H1 (cell line): ENCODE measurements around the gene THBD. TPM values are rescaled to one million over a fixed set of nuclear protein-coding genes. Genes with fewer than 3 reads are reported as not detected.

Experiments
- CTCF ChIA-PET: fragments of 300-600 bp; sonication (Branson Sonifier 250); formaldehyde crosslinking; loops from one replicate; lab custom pipeline; 2021; ENCODE audit not compliant: partially characterized antibody; lab: Charles Lee
- POLR2A ChIA-PET: fragments of 300-600 bp; sonication (Branson Sonifier 250); formaldehyde crosslinking; loops from one replicate; lab custom pipeline; 2021; ENCODE audit warnings: inconsistent platforms; ENCODE audit not compliant: partially characterized antibody; lab: Charles Lee
- DNase-seq, 2 experiments: peaks; one replicate each; pipeline versions ENCODE4 v3.0.0 to v3.0.0-alpha.2; 2010 to 2022; ENCODE audit warnings: low spot score in 2 of 2, low read depth in 1 of 2, mixed read lengths in 1 of 2
- FAIRE-seq: peaks from 2 replicates; lab custom pipeline; 2011; peaks lifted over from hg19 to GRCh38; lab: Jason Lieb, UNC
- H2AFZ ChIP-seq: 2 replicates; pipeline ENCODE4 v1.8.1; 2012; ENCODE audit warnings: low read length, inconsistent platforms
- H2AK5ac ChIP-seq: 2 replicates; pipeline ENCODE4 v1.6.1; 2013; ENCODE audit warnings: low read depth, low read length
- H2BK120ac ChIP-seq: replicated peaks from 2 replicates; pipeline ENCODE3; 2013; ENCODE audit warnings: low read depth, low read length, inconsistent platforms
- H2BK12ac ChIP-seq: 2 replicates; pipeline ENCODE4 v1.6.1; 2013; ENCODE audit warnings: low read depth, low read length
- H2BK15ac ChIP-seq: 2 replicates; pipeline ENCODE4 v1.6.1; 2013; ENCODE audit warnings: low read length
- H2BK20ac ChIP-seq: 2 replicates; pipeline ENCODE4 v1.6.1; 2013; ENCODE audit warnings: low read length
- H2BK5ac ChIP-seq: 2 replicates; pipeline ENCODE4 v1.6.1; 2013; ENCODE audit warnings: low read depth, low read length
- H3K14ac ChIP-seq: 2 replicates; pipeline ENCODE4 v1.6.1; 2013; ENCODE audit warnings: inconsistent platforms; ENCODE audit not compliant: insufficient read length
- H3K18ac ChIP-seq: 2 replicates; pipeline ENCODE4 v1.6.1; 2013; ENCODE audit warnings: low read length; ENCODE audit errors: extremely low read depth
- H3K23ac ChIP-seq: 2 replicates; pipeline ENCODE4 v1.6.1; 2013; ENCODE audit warnings: inconsistent platforms; ENCODE audit not compliant: insufficient read length
- H3K23me2 ChIP-seq: 2 replicates; pipeline ENCODE4 v1.6.1; 2013; ENCODE audit warnings: low read depth, low read length
- H3K27ac ChIP-seq: 2 replicates; pipeline ENCODE4 v1.6.1; 2011; ENCODE audit warnings: low read depth, low read length, inconsistent platforms
- H3K27me3 ChIP-seq, 4 experiments: replicated peaks in 1 of 4; 1 replicate in 1 of 4; 2 replicates in 3 of 4; pipeline versions ENCODE4 v1.6.1 to v1.8.1; 2011 to 2013; ENCODE audit warnings: low read length in 3 of 4, mild to moderate bottlenecking in 3 of 4, inconsistent platforms in 2 of 4, mixed read lengths in 2 of 4, moderate library complexity in 1 of 4; ENCODE audit not compliant: control insufficient read depth in 3 of 4, insufficient read depth in 3 of 4; ENCODE audit errors: extremely low read depth in 1 of 4
- H3K36me3 ChIP-seq, 4 experiments: 2 replicates each; pipeline versions ENCODE4 v1.6.1 to v1.8.1; 2011 to 2013; ENCODE audit warnings: mild to moderate bottlenecking in 4 of 4, low read length in 3 of 4, moderate library complexity in 2 of 4, control low read depth in 1 of 4, inconsistent platforms in 1 of 4; ENCODE audit not compliant: insufficient read depth in 4 of 4, control insufficient read depth in 2 of 4
- H3K4ac ChIP-seq: replicated peaks from 2 replicates; pipeline ENCODE3; 2013; ENCODE audit warnings: low read length, low read depth, mixed read lengths, inconsistent platforms; ENCODE audit not compliant: insufficient read length
- H3K4me1 ChIP-seq, 4 experiments: replicated peaks in 1 of 4; 1 replicate in 1 of 4; 2 replicates in 3 of 4; pipeline versions ENCODE4 v1.6.1 to v1.8.1; 2011 to 2013; ENCODE audit warnings: low read length in 3 of 4, inconsistent platforms in 2 of 4, mixed read lengths in 1 of 4; ENCODE audit not compliant: insufficient read depth in 4 of 4, control insufficient read depth in 3 of 4
- H3K4me2 ChIP-seq, 2 experiments: 2 replicates each; pipeline versions ENCODE4 v1.6.1 to v1.8.1; 2011 to 2013; ENCODE audit warnings: low read depth in 2 of 2, low read length in 2 of 2, control low read depth in 1 of 2, inconsistent platforms in 1 of 2, mild to moderate bottlenecking in 1 of 2; ENCODE audit not compliant: insufficient read depth in 1 of 2
- H3K4me3 ChIP-seq, 4 experiments: fragments of 200-600, 300-600 bp in 1 of 4; sonication (generic), shearing (Covaris generic), sonication (Bioruptor Twin) in 1 of 4; 2 replicates each; pipeline versions ENCODE4 v1.5.1 to v1.8.1; 2011 to 2016; ENCODE audit warnings: low read length in 4 of 4, low read depth in 3 of 4, control low read depth in 2 of 4, inconsistent platforms in 2 of 4, mild to moderate bottlenecking in 2 of 4, mixed read lengths in 1 of 4, moderate library complexity in 1 of 4; ENCODE audit not compliant: insufficient read depth in 2 of 4; ENCODE audit errors: extremely low read depth in 1 of 4
- H3K56ac ChIP-seq: replicated peaks from 2 replicates; pipeline ENCODE3; 2013; ENCODE audit warnings: low read depth, mild to moderate bottlenecking, mixed read lengths, low read length, inconsistent platforms; ENCODE audit not compliant: insufficient read length
- H3K79me1 ChIP-seq: 2 replicates; pipeline ENCODE4 v1.6.1; 2013; ENCODE audit warnings: low read depth, low read length, control low read depth
- H3K79me2 ChIP-seq, 2 experiments: 2 replicates each; pipeline versions ENCODE4 v1.6.1 to v1.8.1; 2012 to 2013; ENCODE audit warnings: low read length in 2 of 2, mild to moderate bottlenecking in 2 of 2, inconsistent platforms in 1 of 2; ENCODE audit not compliant: insufficient read depth in 2 of 2, control insufficient read depth in 1 of 2
- H3K9ac ChIP-seq, 4 experiments: replicated peaks in 1 of 4; 1 replicate in 1 of 4; 2 replicates in 3 of 4; pipeline versions ENCODE4 v1.6.1 to v1.8.1; 2011 to 2013; ENCODE audit warnings: low read depth in 3 of 4, low read length in 3 of 4, control low read depth in 2 of 4, mild to moderate bottlenecking in 2 of 4, moderate library complexity in 2 of 4, inconsistent platforms in 1 of 4; ENCODE audit errors: extremely low read depth in 1 of 4
- H3K9me3 ChIP-seq, 2 experiments: 2 replicates each; pipeline versions ENCODE4 v1.6.1 to v1.8.1; 2012 to 2013; ENCODE audit warnings: mild to moderate bottlenecking in 2 of 2, moderate library complexity in 2 of 2, control low read depth in 1 of 2, inconsistent platforms in 1 of 2, low read depth in 1 of 2, low read length in 1 of 2, mixed read lengths in 1 of 2; ENCODE audit not compliant: insufficient read depth in 2 of 2
- H4K20me1 ChIP-seq, 2 experiments: replicated peaks in 1 of 2; 2 replicates each; pipeline versions ENCODE3 to v1.8.1; 2011 to 2013; ENCODE audit warnings: inconsistent platforms in 2 of 2, low read length in 2 of 2, mild to moderate bottlenecking in 1 of 2; ENCODE audit not compliant: insufficient read depth in 2 of 2, control insufficient read depth in 1 of 2
- H4K5ac ChIP-seq: 2 replicates; pipeline ENCODE4 v1.6.1; 2013; ENCODE audit warnings: low read length, low read depth, mixed read lengths, inconsistent platforms; ENCODE audit not compliant: insufficient read length
- H4K8ac ChIP-seq: 2 replicates; pipeline ENCODE4 v1.8.0; 2013; ENCODE audit warnings: mild to moderate bottlenecking, moderate library complexity, low read length, inconsistent platforms; ENCODE audit not compliant: insufficient read depth; ENCODE audit errors: extremely low read depth
- H4K91ac ChIP-seq: replicated peaks from 2 replicates; pipeline ENCODE3; 2013; ENCODE audit warnings: low read length, mixed read lengths, inconsistent platforms; ENCODE audit not compliant: insufficient read length
- ATF2 ChIP-seq: IDR thresholded peaks from 2 replicates; pipeline ENCODE4 v1.6.1; 2012; ENCODE audit warnings: low read length, inconsistent platforms
- CBX8 ChIP-seq: fragments of 300-800, 300-1000 bp; sonication (generic); IDR thresholded peaks from 2 replicates; pipeline ENCODE4 v1.7.1; 2016; ENCODE audit warnings: low read depth, low read length, borderline replicate concordance
- CREB1 ChIP-seq: IDR thresholded peaks from 2 replicates; pipeline ENCODE4 v1.6.1; 2012; ENCODE audit warnings: inconsistent platforms
- CTBP2 ChIP-seq: IDR thresholded peaks from 2 replicates; pipeline ENCODE4 v1.7.0; 2011; ENCODE audit warnings: borderline replicate concordance, mild to moderate bottlenecking, moderate library complexity, mixed read lengths, low read length; ENCODE audit not compliant: insufficient read depth, insufficient read length
- FOSL1 ChIP-seq: IDR thresholded peaks from 2 replicates; pipeline ENCODE4 v1.6.1; 2011; ENCODE audit warnings: mild to moderate bottlenecking, low read depth, low read length, moderate library complexity; ENCODE audit not compliant: insufficient read depth
- JUN ChIP-seq: IDR thresholded peaks from 2 replicates; pipeline ENCODE4 v1.6.1; 2011; ENCODE audit warnings: low read depth, mild to moderate bottlenecking, improper control_type of control experiment, low read length
- JUND ChIP-seq: IDR thresholded peaks from 2 replicates; pipeline ENCODE4 v1.6.1; 2011; ENCODE audit warnings: mild to moderate bottlenecking, improper control_type of control experiment, low read length
- KDM5A ChIP-seq: fragments of 200-600 bp; IDR thresholded peaks from 2 replicates; pipeline ENCODE4 v1.7.1; 2012; ENCODE audit warnings: mild to moderate bottlenecking, low read length, inconsistent platforms, mixed read lengths
- RAD21 ChIP-seq, 2 experiments: IDR thresholded peaks in 1 of 2; conservative IDR thresholded peaks in 1 of 2; 2 replicates each; pipeline ENCODE4 v1.6.1; 2011; ENCODE audit warnings: low read depth in 2 of 2, low read length in 2 of 2, improper control_type of control experiment in 1 of 2, inconsistent platforms in 1 of 2, mild to moderate bottlenecking in 1 of 2, moderate library complexity in 1 of 2
- SP1 ChIP-seq: IDR thresholded peaks from 2 replicates; pipeline ENCODE4 v1.6.1; 2011; ENCODE audit warnings: low read depth, low read length
- polyA plus RNA-seq, 7 experiments: library from polyadenylated mRNA; depleted of rRNA in 3 of 7; stranded (reverse) in 5 of 7; unstranded in 2 of 7; fragments of >200 nt in 5 of 7; fragments of 200-250 nt in 2 of 7; gene quantifications; 1 replicate in 5 of 7; 2 replicates in 1 of 7; 4 replicates in 1 of 7; pipeline versions ENCODE4 v1.2.1 to v1.2.3, GENCODE V29; 2011 to 2013; ENCODE audit warnings: missing spikeins in 2 of 7, mixed read lengths in 2 of 7
- total RNA-seq: library from RNA; stranded (reverse); fragmentation: NEBNext Ultra II Directional; extraction: Animal tissue kit (Norgen Biotek cat#: 25700); gene quantifications from 2 replicates; pipeline ENCODE4 v1.2.1, GENCODE V29; 2021
- TF ChIP-seq, protein P1 (sequence below): IDR thresholded peaks from 2 replicates; pipeline ENCODE4 v1.6.1; 2012; ENCODE audit warnings: inconsistent platforms

Gene THBD
- total and polyA plus RNA-seq, 2 of the 8 experiments (the other 6 are each of a cell fraction or from before 2014, with no cell fraction given), result 0.21 to 0.43 TPM

DNA sequence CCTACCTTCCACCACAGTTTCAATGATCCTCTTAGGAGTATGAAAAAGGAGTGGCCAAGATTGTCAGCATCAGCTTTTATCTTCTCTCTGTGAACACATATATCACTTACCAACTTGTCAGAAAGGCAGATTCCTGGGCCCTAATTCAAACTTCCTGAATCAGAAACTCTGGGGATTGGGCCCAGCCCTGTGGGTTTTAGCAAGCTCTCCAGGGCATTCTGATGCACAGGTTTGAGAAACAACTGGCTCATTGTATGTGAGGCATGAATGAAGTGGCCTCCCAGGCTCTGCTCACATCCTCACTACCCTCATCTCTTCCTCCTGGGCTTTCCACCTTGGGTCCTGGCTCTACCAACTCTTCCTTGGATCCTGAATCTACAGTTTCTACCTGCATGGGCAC, 13.2 kb upstream of the THBD start:
- H2BK5ac ChIP-seq, result peak overlapping the region; percentile 80; the same call in 1 of the 2 replicates
- no peak overlapping the region for H3K4me3 ChIP-seq
- H3K23ac ChIP-seq, result no peak overlapping the region
- H2BK15ac ChIP-seq, result peak overlapping the region; percentile 31; the same call in 1 of the 2 replicates
- no peak for DNase-seq
- no peak overlapping the region for H4K91ac ChIP-seq
- no peaks in the 10 kb centered on the region for H3K79me1 ChIP-seq
- H3K4me1 ChIP-seq, result peaks cover 0 to 9% (median 4%) of the 10 kb centered on the region in 4 experiments; a peak in 5 of 7 replicates
- H4K20me1 ChIP-seq, result no peaks in the 10 kb centered on the region
- peak overlapping the region; percentile 9 to 36; a peak in 2 of 4 replicates for H3K4me2 ChIP-seq
- no peaks in the 10 kb centered on the region for H3K9me3 ChIP-seq
- peak overlapping the region; percentile 29 for H2BK20ac ChIP-seq
- FAIRE-seq, result no peak
- no peak overlapping the region for H3K14ac ChIP-seq
- ChIA-PET POLR2A (interaction anchor here (0.8 to 2.4 kb wide), 2 partner anchors 12 to 287 kb away, joined by 3 to 13 read pairs; no protein-coding TSS in a partner anchor), CTCF (interaction anchor here (0.6 to 11.7 kb wide), 16 partner anchors 10 to 694 kb away, joined by 3 to 90 read pairs (median 5); partner anchors contain the start of gene THBD)
- H3K36me3 ChIP-seq, result no peaks in the 10 kb centered on the region
- peak overlapping the region; percentile 4; the same call in 1 of the 2 replicates for H2BK12ac ChIP-seq
- H2BK120ac ChIP-seq, result peak overlapping the region; percentile 7
- H3K27me3 ChIP-seq, result no peaks in the 10 kb centered on the region
- H4K8ac ChIP-seq, result no peak overlapping the region
- H3K9ac ChIP-seq, result no peak overlapping the region
- 0 out of 2 replicates have a peak overlapping the region, but pooled peaks have one; percentile 4 for H3K27ac ChIP-seq
- no peak overlapping the region for H3K56ac ChIP-seq
- no peak overlapping the region for H3K4ac ChIP-seq
- H2AFZ ChIP-seq, result no peak overlapping the region
- no peak overlapping the region for H4K5ac ChIP-seq
- H3K79me2 ChIP-seq, result no peaks in the 10 kb centered on the region
- H3K23me2 ChIP-seq, result no peaks in the 10 kb centered on the region
- peak overlapping the region; percentile 19; the same call in 1 of the 2 replicates for H2AK5ac ChIP-seq
- H3K18ac ChIP-seq, result no peak overlapping the region
- TF ChIP-seq CREB1 (no peak), SP1 (no peak), ATF2 (no peak), FOSL1 (no peak), RAD21 (IDR thresholded peaks at IDR 0.05 in 1 of 2, conservative IDR thresholded peaks at IDR 0.05 in 1 of 2; ENCODE audit: low read depth in 2 of 2, low read length in 2 of 2) (no peak), CBX8 (no peak), JUND (no peak), CTBP2 (no peak), KDM5A (no peak), JUN (no peak)
- TF ChIP-seq, protein P1, sequence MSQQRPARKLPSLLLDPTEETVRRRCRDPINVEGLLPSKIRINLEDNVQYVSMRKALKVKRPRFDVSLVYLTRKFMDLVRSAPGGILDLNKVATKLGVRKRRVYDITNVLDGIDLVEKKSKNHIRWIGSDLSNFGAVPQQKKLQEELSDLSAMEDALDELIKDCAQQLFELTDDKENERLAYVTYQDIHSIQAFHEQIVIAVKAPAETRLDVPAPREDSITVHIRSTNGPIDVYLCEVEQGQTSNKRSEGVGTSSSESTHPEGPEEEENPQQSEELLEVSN, result no peak
